GM23338 (cell line): Measurements from ENCODE around the gene SCNN1G. TPM values are rescaled to one million over a fixed set of nuclear protein-coding genes. Genes with fewer than 3 reads are reported as not detected.

ENCODE experiments used
- ATAC-seq: fragments of 200-7000 bp; cut with Tn5 transposase; 3 replicates; pipeline ENCODE4 v1.9.1; 2020
- DNase-seq: peaks from one replicate; pipeline ENCODE4 v3.0.0-alpha.2; 2015; ENCODE audit warnings: low spot score
- H2AFZ ChIP-seq: fragments of 200-600 bp; sonication (generic); 2 replicates; pipeline ENCODE4 v1.8.0; 2016; ENCODE audit warnings: antibody characterized with exemption, mild to moderate bottlenecking, moderate library complexity
- H3F3A ChIP-seq: fragments of 200-600 bp; sonication (generic); replicated peaks from 2 replicates; pipeline ENCODE4 v1.8.0; 2017; ENCODE audit warnings: antibody characterized with exemption, mixed run types, low read depth
- H3K27ac ChIP-seq: fragments of 200-600 bp; sonication (generic); 2 replicates; pipeline ENCODE4 v1.6.1; 2016; ENCODE audit warnings: low read depth
- H3K27me3 ChIP-seq: fragments of 200-600 bp; sonication (generic); 2 replicates; pipeline ENCODE4 v1.8.0; 2016; ENCODE audit warnings: mild to moderate bottlenecking, mixed run types, moderate library complexity; ENCODE audit not compliant: insufficient read depth
- H3K36me3 ChIP-seq: fragments of 200-600 bp; sonication (generic); 2 replicates; pipeline ENCODE4 v1.8.0; 2016; ENCODE audit warnings: mild to moderate bottlenecking; ENCODE audit not compliant: insufficient read depth
- H3K4me1 ChIP-seq: fragments of 200-600 bp; sonication (generic); 2 replicates; pipeline ENCODE4 v1.8.0; 2016; ENCODE audit warnings: mild to moderate bottlenecking, moderate library complexity; ENCODE audit not compliant: insufficient read depth
- H3K4me2 ChIP-seq: fragments of 200-600 bp; sonication (generic); 2 replicates; pipeline ENCODE4 v1.7.1; 2017; ENCODE audit warnings: mixed run types
- H3K4me3 ChIP-seq: fragments of 200-600 bp; sonication (generic); 2 replicates; pipeline ENCODE4 v1.6.1; 2016; ENCODE audit warnings: mixed run types
- H3K79me2 ChIP-seq: fragments of 200-600 bp; sonication (generic); replicated peaks from 2 replicates; pipeline ENCODE4 v1.8.0; 2017; ENCODE audit warnings: mild to moderate bottlenecking; ENCODE audit not compliant: insufficient read depth
- H3K9me2 ChIP-seq: fragments of 200-600 bp; sonication (generic); 2 replicates; pipeline ENCODE4 v1.8.0; 2017; ENCODE audit not compliant: insufficient read depth
- H4K20me1 ChIP-seq: fragments of 200-600 bp; sonication (generic); replicated peaks from 2 replicates; pipeline ENCODE4 v1.8.0; 2017; ENCODE audit warnings: mild to moderate bottlenecking; ENCODE audit not compliant: insufficient read depth
- H3K27ac Mint-ChIP-seq: 2 replicates; pipeline ENCODE4 v1.8.0; 2020; ENCODE audit warnings: inconsistent platforms, mild to moderate bottlenecking, moderate library complexity, mixed read lengths
- H3K27me3 Mint-ChIP-seq: 3 replicates; pipeline ENCODE4 v1.8.0; 2022; ENCODE audit warnings: low read depth, mild to moderate bottlenecking, moderate library complexity, mixed read lengths, inconsistent platforms; ENCODE audit not compliant: insufficient read depth, poor library complexity
- H3K36me3 Mint-ChIP-seq: 3 replicates; pipeline ENCODE4 v1.8.0; 2021; ENCODE audit warnings: low read depth, mild to moderate bottlenecking, inconsistent platforms, moderate library complexity, mixed read lengths
- H3K4me1 Mint-ChIP-seq: 3 replicates; pipeline ENCODE4 v1.8.0; 2020; ENCODE audit warnings: mild to moderate bottlenecking, inconsistent platforms, mixed read lengths
- H3K4me3 Mint-ChIP-seq: 3 replicates; pipeline ENCODE4 v1.8.0; 2021; ENCODE audit warnings: moderate library complexity, mild to moderate bottlenecking, inconsistent platforms, mixed read lengths
- H3K9me3 Mint-ChIP-seq: 3 replicates; pipeline ENCODE4 v1.8.0; 2020; ENCODE audit warnings: moderate library complexity, mild to moderate bottlenecking, inconsistent platforms, mixed read lengths
- ETS1 ChIP-seq: IDR thresholded peaks from 2 replicates; pipeline ENCODE4 v1.6.1; 2016; ENCODE audit warnings: antibody characterized with exemption
- EZH2phosphoT487 ChIP-seq: fragments of 200-600 bp; sonication (generic); IDR thresholded peaks from one replicate; pipeline ENCODE4 v1.8.1; 2018; ENCODE audit warnings: antibody characterized with exemption; ENCODE audit not compliant: unreplicated experiment
- JUNB ChIP-seq: IDR thresholded peaks from one replicate; pipeline ENCODE4 v1.6.1; 2016; ENCODE audit warnings: antibody characterized with exemption; ENCODE audit not compliant: unreplicated experiment
- ZNF331 ChIP-seq: fragments of 250-450 bp; sonication (Bioruptor Pico); IDR thresholded peaks from 2 replicates; pipeline ENCODE4 v1.5.0; 2020; ENCODE audit warnings: low read depth, mild to moderate bottlenecking, moderate library complexity
- ZNF462 ChIP-seq: fragments of 250-450 bp; sonication (Bioruptor Pico); IDR thresholded peaks from 2 replicates; pipeline ENCODE4 v1.5.0; 2020; ENCODE audit warnings: mild to moderate bottlenecking, moderate library complexity
- polyA plus RNA-seq: library from polyadenylated mRNA; unstranded; fragments of >200 nt; fragmentation: Nextera tagmentation; extraction: Ambion mirVana; gene quantifications from 2 replicates; pipeline ENCODE4 v1.2.1, GENCODE V29; 2016
- total RNA-seq: library from RNA; depleted of rRNA; stranded (reverse); fragments of >200 nt; shearing (Covaris generic); gene quantifications from 2 replicates; pipeline ENCODE4 v1.2.3, GENCODE V29; 2014

The SCNN1G gene
- total and polyA plus RNA-seq, 2 experiments from 2014 or later: 0.97 to 1.1 TPM

- no peaks in the 10 kb centered on the region for H3K36me3 ChIP-seq
- ATAC-seq: no peak
- H3F3A ChIP-seq: no peaks in the 10 kb centered on the region
- peaks cover 22% of the 10 kb centered on the region; the same call in 1 of the 2 replicates for H3K4me1 ChIP-seq
- DNase-seq: no peak
- Mint-ChIP-seq H3K4me3 (no peak overlapping the region), H3K4me1 (peaks cover 9% of the 10 kb centered on the region), H3K27ac (no peak overlapping the region), H3K36me3 (no peaks in the 10 kb centered on the region; the same call in 2 of the 3 replicates), H3K27me3 (peaks cover 25% of the 10 kb centered on the region), H3K9me3 (no peaks in the 10 kb centered on the region; the same call in 2 of the 3 replicates)
- no peaks in the 10 kb centered on the region for H3K9me2 ChIP-seq
- no peak overlapping the region for H3K4me2 ChIP-seq
- H4K20me1 ChIP-seq: no peaks in the 10 kb centered on the region; the same call in 1 of the 2 replicates
- H2AFZ ChIP-seq: no peak overlapping the region
- H3K27me3 ChIP-seq: peaks cover 38% of the 10 kb centered on the region
- no peak for TF ChIP-seq ZNF462 (CRISPR knock-in tag)
- TF ChIP-seq ZNF331 (CRISPR knock-in tag): no peak
- no peak for TF ChIP-seq EZH2phosphoT487
- TF ChIP-seq ETS1: no peak
- no peak for TF ChIP-seq JUNB
- no peak overlapping the region for H3K27ac ChIP-seq
- no peak overlapping the region for H3K4me3 ChIP-seq
- H3K79me2 ChIP-seq: no peaks in the 10 kb centered on the region
These were observed 3.1 kb downstream of the SCNN1G start for GRCh38 chr16:23185656-23186055.
